ENCODE results near the gene GRID2.

Gene GRID2

GRCh38 chr4:93719552-93719951, 1415.8 kb downstream of the GRID2 start:
- no peak for DNase-seq

DNA sequence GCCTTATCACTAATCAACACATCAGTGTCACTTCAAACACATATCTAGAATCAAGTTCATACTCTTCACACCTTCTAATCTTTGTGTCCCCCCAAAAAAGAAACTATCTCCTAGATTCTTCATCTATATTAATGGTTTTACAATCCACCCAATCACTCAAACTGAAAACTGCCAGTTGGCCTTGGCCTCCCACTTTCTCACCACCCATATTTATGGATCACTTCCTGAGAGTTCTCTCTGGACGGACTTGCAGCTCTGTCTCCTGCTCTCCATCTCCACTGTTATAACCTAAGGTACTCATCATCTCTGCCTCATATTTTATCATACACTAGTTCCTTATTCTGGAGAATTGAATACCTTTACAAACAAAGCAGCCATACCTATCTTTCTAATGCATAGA, 1418.7 kb downstream of the GRID2 start:
- no peak for DNase-seq

DNA sequence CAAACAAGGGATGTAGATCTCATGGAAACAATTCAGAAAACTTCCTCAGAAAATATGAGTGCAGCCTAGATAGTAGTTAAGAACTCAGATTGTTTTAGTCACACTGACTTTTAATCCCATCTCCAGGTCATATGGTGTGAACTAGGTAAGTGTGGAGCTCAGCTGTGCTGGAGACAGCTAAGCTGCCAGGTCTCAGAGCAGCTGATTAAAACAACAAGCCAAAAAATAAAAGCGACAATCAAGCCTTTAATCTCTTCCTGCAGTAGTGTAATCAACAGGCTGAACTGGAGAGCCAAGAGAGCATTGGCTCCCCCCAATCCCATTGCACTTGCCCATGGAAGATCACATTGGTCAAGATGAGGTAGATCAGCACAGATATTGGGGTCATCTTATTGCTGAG, 1426.5 kb downstream of the GRID2 start:
- DNase-seq, result no peak

GRCh38 chr4:93730760-93731159, 1427.0 kb downstream of the GRID2 start:
- no peak for DNase-seq

DNA sequence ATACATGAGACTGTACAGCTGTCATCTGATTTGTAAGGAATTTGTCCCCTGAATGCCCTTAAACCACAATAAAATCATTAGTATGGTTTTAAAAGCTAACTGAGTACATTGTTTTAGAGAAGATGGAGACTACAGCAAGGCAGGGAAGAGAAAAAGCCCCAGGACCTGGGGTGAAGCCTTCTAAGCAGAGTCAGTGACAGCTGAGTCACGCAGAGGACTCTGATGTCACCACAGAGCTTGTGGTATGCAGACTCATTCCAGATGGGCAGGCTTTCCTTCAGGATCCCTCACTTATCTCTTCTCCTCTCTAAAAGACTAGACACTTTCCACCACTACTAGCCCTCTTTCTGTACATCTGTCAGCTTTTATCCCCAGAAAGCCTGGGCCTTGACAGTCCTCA, 1427.7 kb downstream of the GRID2 start:
- no peak for DNase-seq

DNA sequence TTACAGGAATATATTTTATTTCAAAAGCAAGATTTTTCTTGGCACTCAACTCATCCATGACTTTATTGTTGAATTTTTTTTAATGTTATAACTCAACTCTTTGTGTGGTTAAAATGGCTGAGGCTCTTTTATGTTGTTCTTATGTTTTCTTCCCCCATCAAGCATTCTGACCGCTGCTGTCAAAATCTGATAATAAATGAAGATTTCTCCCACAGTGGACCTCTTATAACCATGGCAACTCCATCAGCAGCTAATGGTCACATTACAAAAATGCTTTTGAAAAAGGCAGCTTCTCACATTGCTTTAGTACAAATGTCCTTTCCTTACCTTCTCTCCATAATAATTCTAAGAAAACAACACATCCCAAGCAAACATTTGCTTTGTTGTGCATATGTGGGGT, 1428.7 kb downstream of the GRID2 start:
- DNase-seq, result no peak

DNA sequence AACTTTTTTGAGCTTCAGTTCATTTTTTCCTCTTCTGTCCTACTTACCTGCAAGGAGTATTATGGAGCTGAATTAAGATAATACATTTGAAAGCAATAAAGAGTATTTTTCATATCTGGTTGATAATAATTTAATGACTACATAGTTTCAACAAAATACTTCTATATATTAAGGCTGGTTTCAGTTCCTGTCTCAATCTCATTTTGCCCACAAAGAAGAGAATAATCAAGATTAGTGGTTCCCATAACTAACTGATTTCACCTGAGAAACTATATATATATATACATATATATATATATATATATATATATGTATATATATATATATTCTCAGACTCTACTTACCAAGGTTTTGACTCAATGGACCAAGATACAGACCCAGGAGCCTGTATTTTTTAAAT, 1437.1 kb downstream of the GRID2 start:
- DNase-seq, result no peak

DNA sequence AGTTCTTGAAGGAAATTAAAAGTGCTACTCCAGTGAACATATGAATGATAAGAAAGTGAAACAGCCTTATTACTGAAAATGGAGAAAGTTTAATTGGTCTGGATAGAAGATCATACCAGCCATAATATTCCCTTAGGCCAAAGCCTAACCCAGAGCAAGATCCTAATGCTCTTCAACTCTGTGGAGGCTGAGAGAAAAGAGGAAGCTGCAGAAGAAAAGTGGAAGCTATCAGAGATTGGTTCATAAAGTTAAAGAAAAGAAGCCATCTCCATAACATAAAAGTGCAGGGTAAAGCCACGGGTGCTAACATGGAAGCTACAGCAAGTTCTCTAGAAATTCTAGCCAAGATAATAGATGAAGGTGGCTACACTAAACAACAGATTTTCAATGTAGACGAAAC, 1439.3 kb downstream of the GRID2 start:
- no peak for DNase-seq

GRCh38 chr4:93743635-93744034, 1439.9 kb downstream of the GRID2 start:
- DNase-seq, result no peak

DNA sequence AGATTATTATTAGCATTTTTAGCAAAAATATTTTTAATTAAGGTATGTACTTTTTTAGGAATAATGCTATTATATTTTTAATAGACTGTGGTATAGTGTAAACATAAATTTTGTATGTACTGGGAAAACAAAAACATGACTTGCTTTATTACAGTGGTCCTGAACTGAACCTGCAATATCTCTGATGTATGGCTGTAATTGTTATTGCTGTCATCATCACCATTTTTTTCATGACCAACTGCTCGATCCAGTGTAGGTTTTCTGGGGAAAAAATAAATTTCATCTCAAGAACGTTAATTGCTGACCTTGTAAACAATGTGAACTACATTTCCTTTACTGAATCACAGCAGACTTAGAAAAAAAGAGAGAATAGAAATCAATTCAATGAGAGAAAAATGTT, 1441.2 kb downstream of the GRID2 start:
- no peak for DNase-seq

DNA sequence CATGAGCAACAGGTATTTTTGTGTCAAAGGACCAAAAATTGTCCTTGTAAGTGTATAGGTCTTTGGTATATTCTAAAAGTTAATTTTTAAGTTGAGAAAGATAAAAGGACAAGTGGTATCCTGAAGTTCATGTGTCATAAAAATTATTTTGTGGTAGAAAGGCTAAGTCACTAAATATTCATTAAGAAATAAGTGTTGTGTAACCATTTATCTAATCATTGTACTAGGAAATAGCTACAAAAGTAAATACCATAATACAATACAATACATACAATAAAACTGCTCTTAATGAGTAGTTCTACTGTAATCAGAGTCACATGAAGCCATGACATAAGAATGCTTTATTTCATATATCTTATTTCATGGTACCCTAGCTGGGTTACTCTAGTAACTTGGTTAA, 1442.3 kb downstream of the GRID2 start:
- DNase-seq, result no peak

GRCh38 chr4:93747220-93747619, 1443.5 kb downstream of the GRID2 start:
- no peak for DNase-seq

- no peak for DNase-seq
These were observed 1444.9 kb downstream of the GRID2 start for GRCh38 chr4:93748373-93749291.

GRCh38 chr4:93749292-93749761, 1445.6 kb downstream of the GRID2 start:
- no peak for DNase-seq

GRCh38 chr4:93751411-93751810, 1447.6 kb downstream of the GRID2 start:
- DNase-seq, result no peak

GRCh38 chr4:93756101-93756500, 1452.3 kb downstream of the GRID2 start:
- no peak for DNase-seq

GRCh38 chr4:93759506-93759905, 1455.7 kb downstream of the GRID2 start:
- DNase-seq, result no peak

GRCh38 chr4:93760284-93760683, 1456.5 kb downstream of the GRID2 start:
- DNase-seq, result no peak

DNA sequence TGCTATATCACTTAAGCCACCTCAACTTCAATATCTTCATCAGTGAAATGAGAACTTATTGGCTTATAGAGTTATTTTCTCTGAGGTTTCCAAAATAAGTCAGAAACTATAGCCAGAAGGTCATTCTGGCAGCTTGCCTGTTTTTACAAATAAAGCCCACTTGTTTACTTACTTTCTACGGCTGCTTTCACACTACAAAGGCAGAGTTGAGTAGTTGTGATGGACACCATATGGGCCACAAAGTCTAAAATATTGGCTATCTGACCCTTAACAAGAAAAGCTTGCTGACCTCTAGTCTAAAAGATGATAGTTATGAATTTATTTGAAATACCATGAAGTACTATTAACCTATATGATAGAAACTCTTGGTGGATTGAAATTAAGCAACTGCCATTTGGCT, 1457.5 kb downstream of the GRID2 start:
- no peak for DNase-seq

- peak in 1 of 2 donors; percentile 5 for DNase-seq
These were observed 1461.0 kb downstream of the GRID2 start for GRCh38 chr4:93764639-93765246.

GRCh38 chr4:93767917-93768316, 1464.2 kb downstream of the GRID2 start:
- DNase-seq, result no peak

GRCh38 chr4:93770201-93770600, 1466.4 kb downstream of the GRID2 start:
- no peak for DNase-seq

GRCh38 chr4:93771640-93772411, 1468.1 kb downstream of the GRID2 start:
- no peak for DNase-seq

- no peak for DNase-seq
These were observed 1469.1 kb downstream of the GRID2 start for GRCh38 chr4:93772858-93773257.

Measured in CD4-positive, alpha-beta T cell treated with Interleukin-1 beta for 1 hour (primary cell).